GM13977 (cell line): ENCODE data around the gene CAPN10.

Experiments
- DNase-seq: peaks from one replicate; pipeline ENCODE4 v3.0.0; 2012; ENCODE audit warnings: low spot score
- in situ Hi-C: fragments of 300-500 bp; cut with MboI; formaldehyde crosslinking; loops from one replicate; pipeline ENCODE4 v1.12.0; 2022; ENCODE audit warnings: low sequenced_read_pairs, low pct_unique_long_range_greater_than_20kb, mixed read lengths, inconsistent platforms; ENCODE audit not compliant: unreplicated experiment
- TF ChIP-seq, protein P1 (sequence below): IDR thresholded peaks from 2 replicates; pipeline ENCODE4 v1.5.1; 2012; ENCODE audit warnings: mild to moderate bottlenecking, control low read depth; ENCODE audit not compliant: insufficient read depth; ENCODE audit errors: extremely low read depth, missing control alignments

Gene CAPN10

DNA sequence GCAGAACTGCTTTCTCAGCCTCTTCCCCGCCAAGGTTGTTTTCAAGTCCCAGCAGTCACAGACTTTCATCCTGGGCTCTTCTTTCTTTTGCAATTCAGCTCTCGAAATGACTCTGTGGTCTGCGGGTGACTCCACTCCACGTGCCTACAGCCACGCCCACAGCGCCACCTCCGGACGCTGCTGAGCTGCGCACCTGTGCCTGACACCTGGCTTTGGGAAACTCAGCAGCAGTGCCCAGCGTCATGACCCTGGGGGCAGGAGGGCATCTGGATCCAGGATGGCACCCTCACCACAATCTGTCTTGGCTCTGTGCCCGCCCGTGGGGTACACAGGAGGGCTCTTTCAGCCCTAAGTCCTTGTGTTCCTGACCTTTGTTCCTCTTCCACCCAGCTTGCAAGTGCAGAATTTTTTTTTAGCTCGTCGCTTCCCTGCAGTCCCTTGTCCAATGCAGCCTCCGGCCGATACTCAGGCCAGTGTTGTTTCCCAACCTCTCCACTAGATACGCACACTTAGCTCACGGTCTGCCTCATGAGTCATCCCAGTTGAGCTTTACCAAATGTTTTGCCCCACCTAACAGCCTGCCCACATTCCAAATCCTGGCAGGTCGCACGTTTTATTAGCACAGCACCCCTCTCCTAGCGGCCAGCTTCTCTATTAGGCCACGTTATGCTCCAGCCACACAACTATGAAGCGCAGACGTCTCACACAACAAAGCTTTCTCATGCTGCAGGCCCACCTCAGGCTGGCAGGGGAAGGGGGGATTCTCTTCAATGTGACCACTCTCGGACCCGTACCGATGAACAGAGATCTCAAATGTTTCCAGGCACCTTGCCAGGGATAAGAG lies 6.5 kb upstream of the CAPN10 start:
- DNase-seq: peak; percentile 45
- in situ Hi-C loops: no loop called here
- TF ChIP-seq, protein P1, sequence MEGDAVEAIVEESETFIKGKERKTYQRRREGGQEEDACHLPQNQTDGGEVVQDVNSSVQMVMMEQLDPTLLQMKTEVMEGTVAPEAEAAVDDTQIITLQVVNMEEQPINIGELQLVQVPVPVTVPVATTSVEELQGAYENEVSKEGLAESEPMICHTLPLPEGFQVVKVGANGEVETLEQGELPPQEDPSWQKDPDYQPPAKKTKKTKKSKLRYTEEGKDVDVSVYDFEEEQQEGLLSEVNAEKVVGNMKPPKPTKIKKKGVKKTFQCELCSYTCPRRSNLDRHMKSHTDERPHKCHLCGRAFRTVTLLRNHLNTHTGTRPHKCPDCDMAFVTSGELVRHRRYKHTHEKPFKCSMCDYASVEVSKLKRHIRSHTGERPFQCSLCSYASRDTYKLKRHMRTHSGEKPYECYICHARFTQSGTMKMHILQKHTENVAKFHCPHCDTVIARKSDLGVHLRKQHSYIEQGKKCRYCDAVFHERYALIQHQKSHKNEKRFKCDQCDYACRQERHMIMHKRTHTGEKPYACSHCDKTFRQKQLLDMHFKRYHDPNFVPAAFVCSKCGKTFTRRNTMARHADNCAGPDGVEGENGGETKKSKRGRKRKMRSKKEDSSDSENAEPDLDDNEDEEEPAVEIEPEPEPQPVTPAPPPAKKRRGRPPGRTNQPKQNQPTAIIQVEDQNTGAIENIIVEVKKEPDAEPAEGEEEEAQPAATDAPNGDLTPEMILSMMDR: peak; percentile 40

DNA sequence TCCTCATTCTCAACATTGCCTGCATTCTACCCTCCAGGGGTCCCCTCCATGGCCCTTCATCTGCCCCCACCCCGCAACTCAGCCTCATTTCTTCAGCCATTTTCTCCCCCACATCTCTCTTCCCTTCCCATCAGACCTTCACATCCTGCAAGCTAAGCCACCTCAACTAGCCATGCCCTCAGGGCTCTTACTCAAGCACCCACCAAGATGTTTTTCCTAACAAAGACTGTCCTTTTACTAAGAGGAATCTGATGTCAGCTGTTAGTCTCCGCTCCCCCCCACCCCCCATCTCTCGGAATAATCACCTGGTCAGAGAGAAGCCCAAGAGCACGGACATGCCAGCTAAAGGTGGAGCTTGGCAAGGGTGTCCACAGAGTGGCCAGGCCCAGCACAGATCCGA lies 4.7 kb upstream of the CAPN10 start:
- in situ Hi-C loops: no loop called here
- no peak for DNase-seq
- TF ChIP-seq, protein P1: no peak

DNA sequence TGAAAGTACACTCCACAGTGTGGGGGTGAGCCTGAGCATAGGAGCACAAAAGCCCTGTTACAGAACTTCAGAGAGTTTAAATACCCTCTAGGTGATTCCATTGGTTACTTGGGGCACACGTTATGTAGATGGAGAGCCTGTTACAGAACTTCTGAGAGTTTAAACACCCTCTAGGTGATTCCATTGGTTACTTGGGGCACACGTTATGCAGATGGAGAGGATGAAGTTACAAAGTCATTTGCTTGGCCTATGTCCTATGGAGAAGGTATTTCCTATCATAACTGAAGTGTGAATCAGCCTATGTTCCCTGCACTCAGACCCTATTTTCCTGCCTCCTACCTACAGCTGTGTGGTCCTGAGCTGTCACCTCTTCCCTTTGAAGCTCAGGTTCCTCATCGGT lies 3.8 kb upstream of the CAPN10 start:
- in situ Hi-C loops: no loop called here
- DNase-seq: no peak
- TF ChIP-seq, protein P1: no peak

DNA sequence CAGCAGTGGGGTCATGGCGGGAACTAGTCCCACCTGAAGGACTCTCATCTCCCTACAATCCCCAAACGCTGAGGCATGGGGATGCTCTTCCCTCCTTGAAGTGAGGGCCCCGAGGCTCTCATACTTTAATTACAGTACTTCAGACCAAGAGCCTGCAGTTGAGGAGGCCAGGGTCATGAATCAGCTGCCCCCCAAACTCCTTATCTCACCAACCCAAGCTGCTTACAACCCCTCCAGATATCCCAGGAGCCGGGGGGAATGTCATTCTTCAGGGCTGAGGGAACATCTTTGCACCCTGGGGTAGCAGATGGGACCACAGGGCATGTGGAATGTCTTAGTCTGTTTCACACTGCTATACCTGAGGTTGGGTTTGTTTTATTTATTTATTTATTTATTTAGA lies 2.8 kb upstream of the CAPN10 start:
- DNase-seq: no peak
- in situ Hi-C loops: no loop called here
- TF ChIP-seq, protein P1: no peak

DNA sequence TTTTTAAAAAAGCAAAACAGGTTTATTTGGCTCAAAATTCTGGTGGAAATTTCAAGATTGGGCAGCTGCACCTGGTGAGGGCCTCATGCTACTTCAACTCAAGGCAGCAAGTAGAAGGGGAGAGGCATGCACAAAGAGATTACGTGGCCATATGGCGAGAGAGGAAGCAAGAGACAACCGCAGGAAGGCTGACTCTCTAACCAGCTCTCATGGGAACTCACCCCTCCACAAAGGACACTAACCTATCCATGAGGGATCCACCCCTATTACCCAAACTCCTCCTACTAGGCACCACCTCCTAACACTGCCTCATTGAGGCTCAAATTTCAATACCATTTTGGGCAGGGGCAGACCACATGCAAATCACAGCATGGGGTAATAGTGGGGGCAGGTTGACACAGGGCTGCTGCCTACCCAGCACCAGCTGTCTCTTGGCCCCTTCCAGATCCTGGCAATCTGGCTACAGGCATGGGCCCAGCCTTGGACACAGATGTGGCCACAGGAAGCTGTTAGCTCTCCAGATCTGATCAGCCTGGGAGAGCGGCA lies 2.0 kb upstream of the CAPN10 start:
- DNase-seq: peak; percentile 84
- TF ChIP-seq, protein P1: no peak
- in situ Hi-C loops: no loop called here

DNA sequence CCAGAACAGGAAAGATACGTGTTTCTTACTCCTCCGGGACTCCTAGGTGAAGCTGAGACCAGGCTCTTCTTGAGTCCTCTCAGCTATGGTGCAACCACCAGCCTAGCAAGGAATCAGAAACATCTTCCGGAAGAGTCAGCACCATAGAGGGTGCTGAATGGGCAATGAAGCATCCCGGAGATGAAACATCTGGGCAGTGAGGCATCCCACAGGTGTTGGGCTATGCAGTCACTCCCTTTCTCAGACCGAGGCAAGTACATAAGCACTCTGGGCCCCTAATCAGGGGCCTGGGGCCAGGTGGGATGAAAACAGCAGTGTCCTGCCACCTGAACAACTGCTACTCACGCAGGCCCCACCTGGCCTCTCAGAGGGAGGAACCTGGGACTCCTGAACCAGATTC lies 1.4 kb upstream of the CAPN10 start:
- TF ChIP-seq, protein P1: no peak
- in situ Hi-C loops: no loop called here
- DNase-seq: peak; percentile 56
